HepG2 (cell line): ENCODE measurements around the gene RNF17. TPM values are rescaled to one million over a fixed set of nuclear protein-coding genes. Genes with fewer than 3 reads are reported as not detected.
A peak's percentile ranks its signal among the peaks of the same experiment; 100 is the strongest.

Source experiments
- DRAP1 ChIP-seq: IDR thresholded peaks from 2 replicates; pipeline ENCODE4 v1.6.1; 2016; ENCODE audit warnings: missing genetic modification reagents, missing compliant biosample characterization
- ELF1 ChIP-seq: sonication (generic); formaldehyde crosslinking; IDR thresholded peaks from 2 replicates; pipeline ENCODE4 v1.4.0; 2020; ENCODE audit warnings: missing genetic modification reagents
- GABPB1 ChIP-seq: IDR thresholded peaks from 2 replicates; pipeline ENCODE4 v1.6.1; 2016; ENCODE audit warnings: mild to moderate bottlenecking, missing genetic modification reagents, moderate library complexity, missing compliant biosample characterization
- HDAC1 ChIP-seq: sonication (generic); formaldehyde crosslinking; IDR thresholded peaks from 2 replicates; pipeline ENCODE4 v1.5.1; 2020; ENCODE audit warnings: mild to moderate bottlenecking, missing genetic modification reagents
- HOXA5 ChIP-seq: sonication (generic); formaldehyde crosslinking; IDR thresholded peaks from 2 replicates; pipeline ENCODE4 v1.4.0; 2020; ENCODE audit warnings: missing genetic modification reagents
- IRF9 ChIP-seq: sonication (generic); formaldehyde crosslinking; IDR thresholded peaks from 2 replicates; pipeline ENCODE4 v1.8.0; 2022; ENCODE audit warnings: missing genetic modification reagents, mild to moderate bottlenecking, borderline replicate concordance
- MAFF ChIP-seq: IDR thresholded peaks from 2 replicates; pipeline ENCODE4 v1.6.1; 2011; ENCODE audit warnings: low read depth, low read length, improper control_type of control experiment
- NR1H2 ChIP-seq: sonication (generic); formaldehyde crosslinking; IDR thresholded peaks from 2 replicates; pipeline ENCODE4 v1.8.1; 2022; ENCODE audit warnings: low read depth, missing genetic modification reagents, borderline replicate concordance
- PHF8 ChIP-seq: sonication (generic); formaldehyde crosslinking; IDR thresholded peaks from 2 replicates; pipeline ENCODE4 v1.5.0; 2020; ENCODE audit warnings: missing genetic modification reagents
- RFX1 ChIP-seq: fragments of 450-650 bp; IDR thresholded peaks from 2 replicates; pipeline ENCODE4 v1.6.1; 2017
- SATB2 ChIP-seq: sonication (generic); formaldehyde crosslinking; IDR thresholded peaks from 2 replicates; pipeline ENCODE4 v1.5.0; 2020; ENCODE audit warnings: missing genetic modification reagents
- SNAPC2 ChIP-seq: sonication (generic); formaldehyde crosslinking; IDR thresholded peaks from 2 replicates; pipeline ENCODE4 v1.8.1; 2022; ENCODE audit warnings: mild to moderate bottlenecking, missing genetic modification reagents
- SP1 ChIP-seq, 2 experiments: fragments of 450-650 bp in 1 of 2; sonication (generic) in 1 of 2; formaldehyde crosslinking in 1 of 2; IDR thresholded peaks; 2 replicates each; pipeline versions ENCODE4 v1.4.0 to v1.6.1; 2016 to 2020; ENCODE audit warnings: missing genetic modification reagents in 1 of 2
- TAF1 ChIP-seq: sonication (generic); formaldehyde crosslinking; IDR thresholded peaks from 2 replicates; pipeline ENCODE4 v1.4.0; 2020; ENCODE audit warnings: missing genetic modification reagents
- YEATS2 ChIP-seq: sonication (generic); formaldehyde crosslinking; IDR thresholded peaks from 2 replicates; pipeline ENCODE4 v1.4.0; 2020; ENCODE audit warnings: missing genetic modification reagents, borderline replicate concordance
- ZMYM3 ChIP-seq: sonication (generic); formaldehyde crosslinking; IDR thresholded peaks from 2 replicates; pipeline ENCODE4 v1.5.1; 2020; ENCODE audit warnings: mild to moderate bottlenecking, missing genetic modification reagents
- ZNF501 ChIP-seq: sonication (generic); formaldehyde crosslinking; IDR thresholded peaks from 2 replicates; pipeline ENCODE4 v1.5.1; 2020; ENCODE audit warnings: mild to moderate bottlenecking, moderate library complexity, missing genetic modification reagents
- ZNF761 ChIP-seq: sonication (generic); formaldehyde crosslinking; conservative IDR thresholded peaks from 2 replicates; pipeline ENCODE4 v1.4.0; 2020; ENCODE audit warnings: mild to moderate bottlenecking, missing genetic modification reagents
- polyA plus RNA-seq, 8 experiments: library from polyadenylated mRNA; depleted of rRNA in 3 of 8; stranded (reverse) in 7 of 8; unstranded in 1 of 8; fragments of >200 nt; fragmentation: Illumina TruSeq in 4 of 8; extraction: Trizol in 4 of 8; gene quantifications; 2 replicates each; pipeline versions ENCODE4 v1.2.1 to v1.2.3, GENCODE V29; 2011 to 2016; ENCODE audit warnings: low read depth in 4 of 8, missing spikeins in 1 of 8, mixed read lengths in 1 of 8; ENCODE audit not compliant: insufficient read depth in 1 of 8
- total RNA-seq, 5 experiments: library from RNA; depleted of rRNA; stranded (reverse); fragments of >200 nt; fragmentation: Illumina TruSeq; extraction: Trizol; gene quantifications; 2 replicates each; pipeline ENCODE4 v1.2.3, GENCODE V29; 2016; ENCODE audit warnings: low read depth in 1 of 5
- TF ChIP-seq, protein P1 (sequence below): sonication (generic); formaldehyde crosslinking; IDR thresholded peaks from 2 replicates; pipeline ENCODE4 v1.4.0; 2020; ENCODE audit warnings: missing genetic modification reagents, borderline replicate concordance

Gene RNF17
- total and polyA plus RNA-seq, 2 of the 13 experiments (the other 11 are each of a cell fraction or from before 2014, with no cell fraction given), result not detected

GRCh38 chr13:24922745-24923591 lies 159.0 kb downstream of the RNF17 start (continued):
- no peak for TF ChIP-seq SNAPC2 (CRISPR knock-in tag)
- peak; percentile 59; the same call in 1 of the 2 replicates for TF ChIP-seq YEATS2 (CRISPR knock-in tag)
- no peak for TF ChIP-seq NR1H2 (CRISPR knock-in tag)
- no peak for TF ChIP-seq SP1 (IDR thresholded peaks at IDR 0.05)
- TF ChIP-seq SP1 (CRISPR knock-in tag; IDR thresholded peaks at IDR 0.05), result peak; percentile 84
- 0 out of 2 replicates have a peak, but pooled peaks have one; percentile 34 for TF ChIP-seq HOXA5 (CRISPR knock-in tag)
- peak; percentile 90 for TF ChIP-seq ELF1 (CRISPR knock-in tag)
- TF ChIP-seq IRF9 (CRISPR knock-in tag), result peak; percentile 71; the same call in 1 of the 2 replicates
- TF ChIP-seq HDAC1 (CRISPR knock-in tag), result peak; percentile 99
- peak; percentile 87 for TF ChIP-seq ZNF501 (CRISPR knock-in tag)
- peak; percentile 86; the same call in 1 of the 2 replicates for TF ChIP-seq PHF8 (CRISPR knock-in tag)
- TF ChIP-seq ZNF761 (CRISPR knock-in tag), result 0 out of 2 replicates have a peak, but pooled peaks have one; percentile 37
- TF ChIP-seq GABPB1 (CRISPR knock-in tag), result peak; percentile 97
- peak; percentile 62; the same call in 1 of the 2 replicates for TF ChIP-seq ZMYM3 (CRISPR knock-in tag)
- peak; percentile 26; the same call in 1 of the 2 replicates for TF ChIP-seq RFX1
- TF ChIP-seq, protein P1, sequence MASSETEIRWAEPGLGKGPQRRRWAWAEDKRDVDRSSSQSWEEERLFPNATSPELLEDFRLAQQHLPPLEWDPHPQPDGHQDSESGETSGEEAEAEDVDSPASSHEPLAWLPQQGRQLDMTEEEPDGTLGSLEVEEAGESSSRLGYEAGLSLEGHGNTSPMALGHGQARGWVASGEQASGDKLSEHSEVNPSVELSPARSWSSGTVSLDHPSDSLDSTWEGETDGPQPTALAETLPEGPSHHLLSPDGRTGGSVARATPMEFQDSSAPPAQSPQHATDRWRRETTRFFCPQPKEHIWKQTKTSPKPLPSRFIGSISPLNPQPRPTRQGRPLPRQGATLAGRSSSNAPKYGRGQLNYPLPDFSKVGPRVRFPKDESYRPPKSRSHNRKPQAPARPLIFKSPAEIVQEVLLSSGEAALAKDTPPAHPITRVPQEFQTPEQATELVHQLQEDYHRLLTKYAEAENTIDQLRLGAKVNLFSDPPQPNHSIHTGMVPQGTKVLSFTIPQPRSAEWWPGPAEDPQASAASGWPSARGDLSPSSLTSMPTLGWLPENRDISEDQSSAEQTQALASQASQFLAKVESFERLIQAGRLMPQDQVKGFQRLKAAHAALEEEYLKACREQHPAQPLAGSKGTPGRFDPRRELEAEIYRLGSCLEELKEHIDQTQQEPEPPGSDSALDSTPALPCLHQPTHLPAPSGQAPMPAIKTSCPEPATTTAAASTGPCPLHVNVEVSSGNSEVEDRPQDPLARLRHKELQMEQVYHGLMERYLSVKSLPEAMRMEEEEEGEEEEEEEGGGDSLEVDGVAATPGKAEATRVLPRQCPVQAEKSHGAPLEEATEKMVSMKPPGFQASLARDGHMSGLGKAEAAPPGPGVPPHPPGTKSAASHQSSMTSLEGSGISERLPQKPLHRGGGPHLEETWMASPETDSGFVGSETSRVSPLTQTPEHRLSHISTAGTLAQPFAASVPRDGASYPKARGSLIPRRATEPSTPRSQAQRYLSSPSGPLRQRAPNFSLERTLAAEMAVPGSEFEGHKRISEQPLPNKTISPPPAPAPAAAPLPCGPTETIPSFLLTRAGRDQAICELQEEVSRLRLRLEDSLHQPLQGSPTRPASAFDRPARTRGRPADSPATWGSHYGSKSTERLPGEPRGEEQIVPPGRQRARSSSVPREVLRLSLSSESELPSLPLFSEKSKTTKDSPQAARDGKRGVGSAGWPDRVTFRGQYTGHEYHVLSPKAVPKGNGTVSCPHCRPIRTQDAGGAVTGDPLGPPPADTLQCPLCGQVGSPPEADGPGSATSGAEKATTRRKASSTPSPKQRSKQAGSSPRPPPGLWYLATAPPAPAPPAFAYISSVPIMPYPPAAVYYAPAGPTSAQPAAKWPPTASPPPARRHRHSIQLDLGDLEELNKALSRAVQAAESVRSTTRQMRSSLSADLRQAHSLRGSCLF (CRISPR knock-in tag), result no peak
- peak; percentile 80 for TF ChIP-seq DRAP1
- TF ChIP-seq TAF1 (CRISPR knock-in tag), result peak; percentile 84
- TF ChIP-seq MAFF, result no peak
- TF ChIP-seq SATB2 (CRISPR knock-in tag), result no peak
